OCI-LY7 (cell line): ENCODE data around the gene SERPINE1. TPM values are rescaled to one million over a fixed set of nuclear protein-coding genes. Genes with fewer than 3 reads are reported as not detected.

ENCODE experiments used
- BruUV-seq: library from RNA; stranded (reverse); fragments of 400-500 nt; replicated peaks from 2 replicates; lab custom pipeline; 2021; lab: Mats Ljungman, UMichigan
- CTCF ChIA-PET: fragments of 300-600 bp; sonication (Branson Sonifier 250); formaldehyde crosslinking; loops from one replicate; lab custom pipeline; 2022; ENCODE audit warnings: antibody characterized with exemption; ENCODE audit not compliant: unreplicated experiment; lab: Charles Lee
- POLR2A ChIA-PET: fragments of 300-600 bp; sonication (Branson Sonifier 250); formaldehyde crosslinking; loops from one replicate; lab custom pipeline; 2022; ENCODE audit warnings: antibody characterized with exemption; lab: Charles Lee
- DNase-seq: peaks from one replicate; pipeline ENCODE4 v3.0.0-alpha.2; 2015; ENCODE audit warnings: low spot score
- H2AFZ ChIP-seq: fragments of 200-600 bp; sonication (generic), shearing (Covaris generic); 2 replicates; pipeline ENCODE4 v1.6.1; 2014; ENCODE audit warnings: mild to moderate bottlenecking, antibody characterized with exemption, low read length, moderate library complexity
- H3K27ac ChIP-seq: fragments of 200-600 bp; sonication (generic); 2 replicates; pipeline ENCODE4 v1.5.1; 2014; ENCODE audit warnings: mixed run types, low read depth, mild to moderate bottlenecking, moderate library complexity, low read length, inconsistent platforms; ENCODE audit not compliant: poor library complexity, severe bottlenecking
- H3K36me3 ChIP-seq: fragments of 200-600 bp; sonication (generic); 2 replicates; pipeline ENCODE4 v1.6.1; 2014; ENCODE audit warnings: mild to moderate bottlenecking, antibody characterized with exemption, low read length, moderate library complexity, mixed read lengths; ENCODE audit not compliant: insufficient read depth
- H3K4me1 ChIP-seq: fragments of 200-600 bp; sonication (generic); 2 replicates; pipeline ENCODE4 v1.5.1; 2014; ENCODE audit warnings: mild to moderate bottlenecking, low read length; ENCODE audit not compliant: insufficient read depth, poor library complexity, severe bottlenecking
- H3K4me2 ChIP-seq: fragments of 200-600 bp; sonication (generic); 2 replicates; pipeline ENCODE4 v1.6.1; 2014; ENCODE audit warnings: mild to moderate bottlenecking, low read length
- H3K4me3 ChIP-seq: fragments of 200-600 bp; sonication (generic); 2 replicates; pipeline ENCODE4 v1.5.1; 2014; ENCODE audit warnings: mild to moderate bottlenecking, low read depth, low read length; ENCODE audit not compliant: poor library complexity, severe bottlenecking
- H3K79me2 ChIP-seq: fragments of 200-600 bp; sonication (generic); 2 replicates; pipeline ENCODE4 v1.6.1; 2016; ENCODE audit warnings: low read depth, mild to moderate bottlenecking, low read length, moderate library complexity, mixed read lengths; ENCODE audit not compliant: insufficient read depth
- H3K9me2 ChIP-seq: fragments of 200-600 bp; sonication (generic); 2 replicates; pipeline ENCODE4 v1.6.1; 2016; ENCODE audit warnings: mild to moderate bottlenecking, low read length, mixed read lengths; ENCODE audit not compliant: insufficient read depth
- H3K9me3 ChIP-seq: fragments of 200-600 bp; sonication (generic); 2 replicates; pipeline ENCODE4 v1.6.1; 2014; ENCODE audit warnings: mild to moderate bottlenecking, mixed run types, low read length, mixed read lengths
- H4K20me1 ChIP-seq: fragments of 200-600 bp; sonication (generic); 2 replicates; pipeline ENCODE4 v1.6.1; 2014; ENCODE audit warnings: mild to moderate bottlenecking, antibody characterized with exemption, low read length, moderate library complexity, mixed read lengths; ENCODE audit not compliant: insufficient read depth
- EZH2phosphoT487 ChIP-seq: fragments of 200-600 bp; sonication (generic); IDR thresholded peaks from 2 replicates; pipeline ENCODE4 v1.6.1; 2018; ENCODE audit warnings: low read depth, borderline replicate concordance, mild to moderate bottlenecking, mixed run types, antibody characterized with exemption, low read length, moderate library complexity, mixed read lengths
- intact Hi-C: fragments of 100-400 bp; cut with micrococcal nuclease; formaldehyde crosslinking; loops from one replicate; pipeline ENCODE4 v1.10.0; 2022; ENCODE audit not compliant: unreplicated experiment
- total RNA-seq, 2 experiments: library from RNA; depleted of rRNA in 1 of 2; stranded (reverse); fragments of >200 nt in 1 of 2; shearing (Covaris generic) in 1 of 2; gene quantifications; 2 replicates each; pipeline ENCODE4 v1.2.3, GENCODE V29; 2014 to 2022
- TF ChIP-seq, protein P1 (sequence below): fragments of 200-600 bp; sonication (generic); conservative IDR thresholded peaks from 2 replicates; pipeline ENCODE4 v1.5.1; 2014; ENCODE audit warnings: mild to moderate bottlenecking, antibody characterized with exemption, low read length, moderate library complexity, mixed read lengths

The SERPINE1 gene
- total RNA-seq, 2 experiments from 2014 or later, result 0.42 TPM; not detected in 1

DNA sequence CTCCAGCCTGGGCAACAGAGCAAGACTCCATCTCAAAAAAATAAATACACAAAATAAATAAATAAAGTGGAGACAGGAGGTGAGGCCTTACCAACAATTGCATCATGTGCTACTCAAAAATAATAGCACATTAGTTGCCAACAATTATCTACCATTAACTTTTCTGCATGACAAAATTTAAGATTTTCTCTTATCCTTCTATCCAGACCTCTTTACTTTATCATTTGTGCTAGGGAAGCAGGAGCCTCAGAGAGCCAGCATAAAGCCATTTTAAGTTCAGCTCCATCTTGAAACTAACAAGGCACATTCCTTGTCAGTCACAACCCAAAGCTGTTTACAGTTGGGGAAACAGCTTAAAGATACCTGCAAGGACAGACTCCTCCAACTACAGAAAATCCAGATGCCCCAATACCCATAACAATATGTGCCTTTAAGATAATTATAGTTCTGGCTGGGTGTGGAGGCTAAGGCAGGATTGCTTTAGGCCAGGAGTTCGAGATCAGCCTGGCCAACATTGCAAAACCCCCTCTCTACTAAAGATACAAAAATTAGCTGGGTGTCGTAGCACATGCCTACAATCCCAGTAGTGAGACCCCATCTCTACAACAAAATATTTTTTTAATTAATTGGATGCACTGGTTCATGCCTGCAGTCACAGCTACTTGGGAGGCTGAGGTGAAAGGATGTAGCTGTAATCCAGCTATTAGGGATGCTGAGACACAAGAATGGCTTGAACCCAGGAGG lies 25.2 kb downstream of the SERPINE1 start:
- Histone ChIP-seq H3K79me2 (no peaks in the 10 kb centered on the region), H3K4me1 (peaks cover 15% of the 10 kb centered on the region), H3K4me3 (no peak overlapping the region), H3K4me2 (no peak overlapping the region), H3K27ac (no peak overlapping the region), H4K20me1 (no peaks in the 10 kb centered on the region), H2AFZ (no peak overlapping the region), H3K9me3 (no peaks in the 10 kb centered on the region), H3K36me3 (no peaks in the 10 kb centered on the region), H3K9me2 (no peaks in the 10 kb centered on the region)
- DNase-seq, result no peak
- ChIA-PET CTCF (interaction anchor here (0.6 kb wide), 1 partner anchor 11 kb away, joined by 3 read pairs; no protein-coding TSS in a partner anchor), POLR2A (interaction anchor here (0.9 kb wide), 1 partner anchor 22 kb away, joined by 4 read pairs; no protein-coding TSS in a partner anchor)
- intact Hi-C loops, result no loop called here
- TF ChIP-seq EZH2phosphoT487, result no peak
- TF ChIP-seq, protein P1, sequence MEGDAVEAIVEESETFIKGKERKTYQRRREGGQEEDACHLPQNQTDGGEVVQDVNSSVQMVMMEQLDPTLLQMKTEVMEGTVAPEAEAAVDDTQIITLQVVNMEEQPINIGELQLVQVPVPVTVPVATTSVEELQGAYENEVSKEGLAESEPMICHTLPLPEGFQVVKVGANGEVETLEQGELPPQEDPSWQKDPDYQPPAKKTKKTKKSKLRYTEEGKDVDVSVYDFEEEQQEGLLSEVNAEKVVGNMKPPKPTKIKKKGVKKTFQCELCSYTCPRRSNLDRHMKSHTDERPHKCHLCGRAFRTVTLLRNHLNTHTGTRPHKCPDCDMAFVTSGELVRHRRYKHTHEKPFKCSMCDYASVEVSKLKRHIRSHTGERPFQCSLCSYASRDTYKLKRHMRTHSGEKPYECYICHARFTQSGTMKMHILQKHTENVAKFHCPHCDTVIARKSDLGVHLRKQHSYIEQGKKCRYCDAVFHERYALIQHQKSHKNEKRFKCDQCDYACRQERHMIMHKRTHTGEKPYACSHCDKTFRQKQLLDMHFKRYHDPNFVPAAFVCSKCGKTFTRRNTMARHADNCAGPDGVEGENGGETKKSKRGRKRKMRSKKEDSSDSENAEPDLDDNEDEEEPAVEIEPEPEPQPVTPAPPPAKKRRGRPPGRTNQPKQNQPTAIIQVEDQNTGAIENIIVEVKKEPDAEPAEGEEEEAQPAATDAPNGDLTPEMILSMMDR, result no peak
- BruUV-seq, result no TSS peak

DNA sequence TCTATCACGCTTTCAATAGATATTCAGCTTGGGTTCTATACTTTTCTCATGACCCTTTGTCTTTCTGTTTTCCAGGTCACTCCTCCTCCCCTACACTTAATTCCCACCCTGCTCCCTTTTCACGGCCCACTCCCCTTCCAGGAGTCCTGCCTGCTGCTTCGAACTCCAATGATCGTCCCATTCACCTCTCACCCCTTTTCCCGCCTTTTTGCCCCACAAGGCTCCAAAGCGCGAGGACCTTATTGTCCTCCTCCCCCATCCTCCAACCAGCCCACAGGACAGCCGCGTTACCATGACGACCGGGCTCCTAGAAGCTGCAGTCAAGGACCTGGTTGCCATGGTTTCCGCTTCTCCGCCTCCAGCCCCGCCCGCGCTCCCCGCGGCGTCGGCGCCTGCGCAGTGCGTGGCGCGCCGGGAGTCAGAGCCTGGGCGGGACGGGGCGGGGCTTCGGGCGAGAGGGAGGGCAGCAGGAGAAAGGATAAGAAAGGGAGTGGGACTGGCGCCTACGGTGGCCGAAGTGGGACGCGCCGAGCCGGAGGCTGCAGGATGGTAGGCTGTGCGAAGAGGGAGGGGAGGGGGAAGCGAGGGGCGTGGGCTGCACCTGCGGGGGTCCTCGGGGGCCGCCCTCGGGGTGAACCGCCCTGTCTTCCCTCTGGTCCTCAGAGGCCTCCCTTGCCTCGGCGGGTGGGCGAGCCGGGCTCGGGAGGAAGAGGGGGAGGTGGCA lies 27.2 kb downstream of the SERPINE1 start, which contains the start of gene AP1S1:
AP1S1 (plus strand) TSS at position 508 of the 724 bp plus-strand sequence; CDS start at position 547, 39 bp downstream.
- Histone ChIP-seq H3K4me1 (peaks cover 15% of the 10 kb centered on the region), H3K9me2 (no peaks in the 10 kb centered on the region), H3K4me3 (peak within 1 kb of the TSS; percentile 94), H3K9me3 (no peaks in the 10 kb centered on the region), H3K79me2 (no peaks in the 10 kb centered on the region), H3K36me3 (no peaks in the 10 kb centered on the region), H2AFZ (peak within 1 kb of the TSS; percentile 77), H3K4me2 (peak within 1 kb of the TSS; percentile 71), H3K27ac (peak within 1 kb of the TSS; percentile 16), H4K20me1 (no peaks in the 10 kb centered on the region)
- ChIA-PET CTCF (no interaction called here), POLR2A (interaction anchor here (0.6 kb wide), 1 partner anchor 711 kb away, joined by 3 read pairs; no protein-coding TSS in a partner anchor)
- peak; percentile 95 for DNase-seq
- TF ChIP-seq, protein P1, result no peak
- TF ChIP-seq EZH2phosphoT487, result no peak
- no TSS peak for BruUV-seq
- intact Hi-C loops, result no loop called here
